Dedifferentiated amniotic fluid mesenchymal stem cell (primary cell): Measurements from ENCODE around the gene SLC22A25.
"Not testable (repeated sequence)": the region's sequence is repeated elsewhere in the genome, so short reads cannot be mapped to it uniquely, and the experiment has no call there.

Experiments
- DNase-seq: peaks from one replicate; pipeline ENCODE4 v3.0.0-alpha.2; 2016; ENCODE audit errors: extremely low spot score

Gene SLC22A25

GRCh38 chr11:63235471-63236461 lies 7.6 kb downstream of the SLC22A25 start:
- not testable (repeated sequence) for DNase-seq

GRCh38 chr11:63229815-63230214 lies 13.6 kb downstream of the SLC22A25 start:
- no peak for DNase-seq

- DNase-seq = no peak
Measured at GRCh38 chr11:63227521-63228107, 15.8 kb downstream of the SLC22A25 start.

GRCh38 chr11:63226488-63227114 lies 16.8 kb downstream of the SLC22A25 start:
- no peak for DNase-seq

GRCh38 chr11:63214093-63214492 lies 29.3 kb downstream of the SLC22A25 start:
- no peak for DNase-seq

- no peak for DNase-seq
Measured at GRCh38 chr11:63212742-63213141, 30.7 kb downstream of the SLC22A25 start.

- DNase-seq = no peak
Measured at GRCh38 chr11:63210111-63210510, 33.3 kb downstream of the SLC22A25 start.
